Astrocyte (in vitro differentiated cells and primary cell): ENCODE data around the gene C2.

Experiments used
- EZH2 ChIP-seq: IDR thresholded peaks from 2 replicates; pipeline ENCODE4 v1.6.1; 2012; ENCODE audit warnings: mild to moderate bottlenecking, low read length, inconsistent platforms; ENCODE audit not compliant: insufficient read depth
- TF ChIP-seq, protein P1 (sequence below): IDR thresholded peaks from 2 replicates; pipeline ENCODE4 v1.5.1; 2011; ENCODE audit warnings: low read depth, mild to moderate bottlenecking, inconsistent platforms, low read length, moderate library complexity; ENCODE audit not compliant: insufficient read depth

DNA sequence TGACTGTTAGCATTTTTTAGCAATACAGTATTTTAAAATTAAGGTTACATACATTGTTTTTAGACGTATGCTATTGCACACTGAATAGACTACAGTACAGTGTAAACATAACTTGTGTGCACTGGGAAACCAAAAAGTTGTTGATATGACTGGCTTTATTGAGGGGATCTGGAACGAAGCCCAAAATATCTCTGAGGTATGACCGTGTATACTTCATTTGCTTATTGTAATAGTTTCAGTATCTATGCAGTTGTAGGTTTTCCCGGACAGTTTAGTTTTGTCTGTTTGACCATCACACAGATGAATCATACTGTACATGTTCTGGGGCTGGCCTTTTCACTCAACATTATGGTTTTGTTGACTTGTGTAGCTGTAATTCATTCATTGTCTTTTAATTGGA lies 18.7 kb upstream of the C2 start:
- TF ChIP-seq, protein P1, sequence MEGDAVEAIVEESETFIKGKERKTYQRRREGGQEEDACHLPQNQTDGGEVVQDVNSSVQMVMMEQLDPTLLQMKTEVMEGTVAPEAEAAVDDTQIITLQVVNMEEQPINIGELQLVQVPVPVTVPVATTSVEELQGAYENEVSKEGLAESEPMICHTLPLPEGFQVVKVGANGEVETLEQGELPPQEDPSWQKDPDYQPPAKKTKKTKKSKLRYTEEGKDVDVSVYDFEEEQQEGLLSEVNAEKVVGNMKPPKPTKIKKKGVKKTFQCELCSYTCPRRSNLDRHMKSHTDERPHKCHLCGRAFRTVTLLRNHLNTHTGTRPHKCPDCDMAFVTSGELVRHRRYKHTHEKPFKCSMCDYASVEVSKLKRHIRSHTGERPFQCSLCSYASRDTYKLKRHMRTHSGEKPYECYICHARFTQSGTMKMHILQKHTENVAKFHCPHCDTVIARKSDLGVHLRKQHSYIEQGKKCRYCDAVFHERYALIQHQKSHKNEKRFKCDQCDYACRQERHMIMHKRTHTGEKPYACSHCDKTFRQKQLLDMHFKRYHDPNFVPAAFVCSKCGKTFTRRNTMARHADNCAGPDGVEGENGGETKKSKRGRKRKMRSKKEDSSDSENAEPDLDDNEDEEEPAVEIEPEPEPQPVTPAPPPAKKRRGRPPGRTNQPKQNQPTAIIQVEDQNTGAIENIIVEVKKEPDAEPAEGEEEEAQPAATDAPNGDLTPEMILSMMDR, result no peak
- no peak for TF ChIP-seq EZH2
